SK-N-SH (cell line): ENCODE data around the gene CDK5RAP2. TPM values are rescaled to one million over a fixed set of nuclear protein-coding genes. Genes with fewer than 3 reads are reported as not detected.

Experiments used
- CTCF ChIA-PET: fragments of 300-600, 350-600 bp; formaldehyde crosslinking; extraction: SDS; loops from one replicate; lab custom pipeline; 2021; lab: Yijun Ruan, JAX
- POLR2A ChIA-PET: fragments of 350-600 bp; sonication (Branson Sonifier 250); formaldehyde crosslinking; extraction: SDS; loops from one replicate; lab custom pipeline; 2020; ENCODE audit warnings: antibody characterized with exemption, inconsistent platforms; lab: Yijun Ruan, JAX
- DNase-seq: peaks from one replicate; pipeline ENCODE4 v3.0.0; 2012
- H2AFZ ChIP-seq: fragments of 200-600 bp; sonication (generic); 2 replicates; pipeline ENCODE4 v1.8.1; 2016; ENCODE audit warnings: antibody characterized with exemption, mild to moderate bottlenecking, low read depth
- H3F3A ChIP-seq: fragments of 200-600 bp; sonication (generic); replicated peaks from 2 replicates; pipeline ENCODE3; 2016; ENCODE audit warnings: antibody characterized with exemption, mild to moderate bottlenecking; ENCODE audit not compliant: insufficient read depth
- H3K27ac ChIP-seq, 2 experiments: fragments of 200-500 bp in 1 of 2; fragments of 200-600 bp in 1 of 2; sonication (Bioruptor generic) in 1 of 2; sonication (generic), shearing (Covaris generic) in 1 of 2; 2 replicates each; pipeline versions ENCODE4 v1.5.1 to v1.6.1; 2014 to 2016; ENCODE audit warnings: low read depth in 2 of 2, inconsistent platforms in 1 of 2, low read length in 1 of 2, mild to moderate bottlenecking in 1 of 2, mixed read lengths in 1 of 2
- H3K27me3 ChIP-seq: fragments of 200-600 bp; sonication (generic), shearing (Covaris generic); 2 replicates; pipeline ENCODE4 v1.6.1; 2016; ENCODE audit warnings: mixed run types; ENCODE audit not compliant: insufficient read depth
- H3K36me3 ChIP-seq, 2 experiments: fragments of 200-500 bp in 1 of 2; fragments of 200-600 bp in 1 of 2; sonication (Bioruptor generic) in 1 of 2; sonication (generic) in 1 of 2; replicated peaks in 1 of 2; 2 replicates each; pipeline versions ENCODE3 to v1.5.1; 2014 to 2016; ENCODE audit warnings: low read length in 1 of 2, mild to moderate bottlenecking in 1 of 2; ENCODE audit not compliant: insufficient read depth in 2 of 2, control insufficient read depth in 1 of 2
- H3K4me1 ChIP-seq, 2 experiments: fragments of 200-500 bp in 1 of 2; fragments of 200-600 bp in 1 of 2; sonication (Bioruptor generic) in 1 of 2; sonication (generic), shearing (Covaris generic) in 1 of 2; 2 replicates each; pipeline versions ENCODE4 v1.5.1 to v1.6.1; 2014 to 2016; ENCODE audit warnings: low read depth in 1 of 2, low read length in 1 of 2, mixed run types in 1 of 2; ENCODE audit not compliant: insufficient read depth in 2 of 2, control insufficient read depth in 1 of 2
- H3K4me2 ChIP-seq: fragments of 200-600 bp; sonication (generic), shearing (Covaris generic); 2 replicates; pipeline ENCODE4 v1.6.1; 2017; ENCODE audit warnings: mixed run types
- H3K4me3 ChIP-seq, 2 experiments: fragments of 200-500 bp in 1 of 2; fragments of 200-600 bp in 1 of 2; sonication (Bioruptor generic) in 1 of 2; sonication (generic), shearing (Covaris generic) in 1 of 2; 2 replicates each; pipeline versions ENCODE4 v1.5.1 to v1.8.1; 2014 to 2016; ENCODE audit warnings: low read depth in 2 of 2, inconsistent platforms in 1 of 2, low read length in 1 of 2, mild to moderate bottlenecking in 1 of 2, mixed read lengths in 1 of 2, moderate library complexity in 1 of 2
- H3K79me2 ChIP-seq: fragments of 200-600 bp; sonication (generic); 2 replicates; pipeline ENCODE4 v1.8.1; 2017; ENCODE audit warnings: mild to moderate bottlenecking; ENCODE audit not compliant: insufficient read depth
- H3K9ac ChIP-seq: fragments of 200-600 bp; sonication (generic); 2 replicates; pipeline ENCODE4 v1.6.1; 2017; ENCODE audit warnings: mixed run types
- H3K9me2 ChIP-seq: fragments of 200-600 bp; sonication (generic); 2 replicates; pipeline ENCODE4 v1.6.1; 2017; ENCODE audit warnings: mixed run types
- H3K9me3 ChIP-seq: fragments of 200-600 bp; sonication (generic); 2 replicates; pipeline ENCODE4 v1.6.1; 2017; ENCODE audit warnings: mixed run types, mild to moderate bottlenecking, moderate library complexity
- H4K20me1 ChIP-seq: fragments of 200-600 bp; sonication (generic); 2 replicates; pipeline ENCODE4 v1.6.1; 2017; ENCODE audit warnings: mild to moderate bottlenecking, mixed run types; ENCODE audit not compliant: insufficient read depth
- CTCF ChIP-seq: fragments of 200-600 bp; sonication (generic); IDR thresholded peaks from 2 replicates; pipeline ENCODE4 v1.6.1; 2017; ENCODE audit warnings: antibody characterized with exemption, mild to moderate bottlenecking, moderate library complexity
- ELF1 ChIP-seq: IDR thresholded peaks from 2 replicates; pipeline ENCODE4 v1.4.0; 2012
- EP300 ChIP-seq, 2 experiments: IDR thresholded peaks; 2 replicates each; pipeline versions ENCODE4 v1.4.0 to v1.6.1; 2012; ENCODE audit warnings: borderline replicate concordance in 1 of 2, low read depth in 1 of 2, low read length in 1 of 2
- EZH2phosphoT487 ChIP-seq: fragments of 200-600 bp; sonication (generic); IDR thresholded peaks from 2 replicates; pipeline ENCODE4 v1.6.1; 2017; ENCODE audit warnings: low read depth, mixed run types, mild to moderate bottlenecking, antibody characterized with exemption, moderate library complexity, borderline replicate concordance
- FOXJ3 ChIP-seq: sonication (generic); formaldehyde crosslinking; IDR thresholded peaks from 2 replicates; pipeline ENCODE4 v1.5.1; 2020; ENCODE audit warnings: mild to moderate bottlenecking, missing genetic modification reagents
- IRF3 ChIP-seq: fragments of 150-350 bp; IDR thresholded peaks from 2 replicates; pipeline ENCODE4 v1.6.1; 2016; ENCODE audit warnings: mild to moderate bottlenecking, low read depth, low read length
- JUND ChIP-seq: IDR thresholded peaks from 2 replicates; pipeline ENCODE4 v1.4.0; 2012
- MAX ChIP-seq: IDR thresholded peaks from 2 replicates; pipeline ENCODE4 v1.4.0; 2012; ENCODE audit warnings: low read depth
- MEF2A ChIP-seq: IDR thresholded peaks from 2 replicates; pipeline ENCODE4 v1.4.0; 2012; ENCODE audit warnings: low read depth, borderline replicate concordance
- MXI1 ChIP-seq: IDR thresholded peaks from 2 replicates; pipeline ENCODE4 v1.6.1; 2012; ENCODE audit warnings: mild to moderate bottlenecking, low read depth, low read length, improper control_type of control experiment
- NFIC ChIP-seq: IDR thresholded peaks from 2 replicates; pipeline ENCODE4 v1.4.0; 2012; ENCODE audit warnings: borderline replicate concordance
- RAD21 ChIP-seq: IDR thresholded peaks from 2 replicates; pipeline ENCODE4 v1.6.1; 2012; ENCODE audit warnings: mild to moderate bottlenecking, low read length
- RCOR1 ChIP-seq: fragments of 150-350 bp; IDR thresholded peaks from 2 replicates; pipeline ENCODE4 v1.6.1; 2017; ENCODE audit warnings: antibody characterized with exemption, low read length
- RFX5 ChIP-seq: IDR thresholded peaks from 2 replicates; pipeline ENCODE4 v1.6.1; 2012; ENCODE audit warnings: mild to moderate bottlenecking, improper control_type of control experiment, low read length
- SIN3A ChIP-seq: IDR thresholded peaks from 2 replicates; pipeline ENCODE4 v1.6.1; 2012; ENCODE audit warnings: low read depth, mild to moderate bottlenecking, low read length, moderate library complexity, borderline replicate concordance
- TEAD4 ChIP-seq: IDR thresholded peaks from 2 replicates; pipeline ENCODE4 v1.4.0; 2012; ENCODE audit warnings: mild to moderate bottlenecking, borderline replicate concordance; ENCODE audit not compliant: insufficient read depth
- USF2 ChIP-seq: fragments of 150-350 bp; IDR thresholded peaks from 2 replicates; pipeline ENCODE4 v1.6.1; 2017; ENCODE audit warnings: antibody characterized with exemption, low read length, low read depth, borderline replicate concordance
- WGBS: methylation state at CpG from one replicate; pipeline ENCODE4 v1.1.6; 2017; ENCODE audit warnings: low lambda C conversion rate; 5-methylcytosine and 5-hydroxymethylcytosine counted together
- polyA plus RNA-seq, 3 experiments: library from polyadenylated mRNA; depleted of rRNA; stranded (reverse); fragments of >200 nt; gene quantifications; 2 replicates each; pipeline ENCODE4 v1.2.3, GENCODE V29; 2012

The CDK5RAP2 gene
- polyA plus RNA-seq, 1 of the 3 experiments (the other 2 are of a cell fraction): 20.7 TPM

GRCh38 chr9:120360510-120360909 is 219.5 kb downstream of the CDK5RAP2 start:
- Histone ChIP-seq H3K27me3 (no peaks in the 10 kb centered on the region), H3K79me2 (no peaks in the 10 kb centered on the region), H3K4me2 (no peak overlapping the region), H3K9me2 (no peaks in the 10 kb centered on the region), H3K36me3 (no peaks in the 10 kb centered on the region), H3K9ac (no peak overlapping the region), H3F3A (no peaks in the 10 kb centered on the region), H3K27ac (no peak overlapping the region), H2AFZ (no peak overlapping the region), H3K4me3 (no peak overlapping the region), H3K4me1 (peaks cover 0 to 18% of the 10 kb centered on the region in 2 experiments; a peak in 1 of 4 replicates), H4K20me1 (no peaks in the 10 kb centered on the region), H3K9me3 (no peaks in the 10 kb centered on the region)
- TF ChIP-seq CTCF: no peak
- TF ChIP-seq NFIC: no peak
- no peak for TF ChIP-seq SIN3A
- no peak for TF ChIP-seq MXI1
- no peak for TF ChIP-seq EZH2phosphoT487
- no peak for TF ChIP-seq IRF3
- no peak for TF ChIP-seq MEF2A
- TF ChIP-seq ELF1: no peak
- no peak for TF ChIP-seq RFX5
- no peak for TF ChIP-seq FOXJ3 (CRISPR knock-in tag)
- TF ChIP-seq JUND: no peak
- no peak for TF ChIP-seq MAX
- no peak for TF ChIP-seq TEAD4
- no peak for TF ChIP-seq RCOR1
- TF ChIP-seq EP300 (IDR thresholded peaks at IDR 0.05; ENCODE audit: borderline replicate concordance in 1 of 2, low read depth in 1 of 2, low read length in 1 of 2): no peak
- TF ChIP-seq RAD21: no peak
- no peak for TF ChIP-seq USF2
- ChIA-PET CTCF (interaction anchor here (1.2 to 5.6 kb wide), 2 partner anchors 12 to 117 kb away, joined by 3 to 33 read pairs; no protein-coding TSS in a partner anchor), POLR2A (no interaction called here)
- 62% methylated on average over 4 of the region's 4 CpGs for WGBS
- DNase-seq: no peak
